Activated CD4-positive, alpha-beta T cell treated with anti-CD3 and anti-CD28 coated beads for 48 hours (primary cell): Measurements from ENCODE around the gene ANKRD10.
"Not testable (repeated sequence)": the region's sequence is repeated elsewhere in the genome, so short reads cannot be mapped to it uniquely, and the experiment has no call there.

Source experiments
- DNase-seq: peaks from one replicate; pipeline ENCODE4 v3.0.0-alpha.2; 2020

The ANKRD10 gene

GRCh38 chr13:110915057-110915873 is at the start of gene ANKRD10:
TSS of gene ANKRD10 (minus strand) at chr13:110915069. CDS start at chr13:110914934, 135 bp downstream.
- peak; percentile 97 for DNase-seq

- DNase-seq = no peak
Measured at GRCh38 chr13:110964229-110965037, 49.6 kb upstream of the ANKRD10 start.

- no peak for DNase-seq
Measured at GRCh38 chr13:110963554-110963970, 48.7 kb upstream of the ANKRD10 start.

DNA sequence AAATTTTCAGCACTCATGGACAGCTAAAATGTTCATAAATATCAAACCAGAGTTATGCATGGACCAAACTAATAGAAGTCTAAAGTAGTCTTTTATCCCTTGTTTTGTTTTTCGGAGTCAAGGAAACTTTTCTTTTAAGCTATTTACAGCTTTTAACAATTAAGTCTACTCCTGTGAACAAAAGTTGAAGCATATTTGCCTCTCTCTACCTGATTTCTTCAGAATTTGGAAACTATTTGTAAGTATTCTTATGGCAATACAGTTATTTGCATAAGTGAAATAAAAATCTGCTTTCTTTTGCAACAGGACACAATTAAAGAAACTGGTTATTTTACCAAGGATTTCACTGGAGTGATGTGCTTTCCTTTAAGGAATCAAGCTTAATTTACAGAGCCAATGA is 47.1 kb upstream of the ANKRD10 start:
- DNase-seq = no peak

DNA sequence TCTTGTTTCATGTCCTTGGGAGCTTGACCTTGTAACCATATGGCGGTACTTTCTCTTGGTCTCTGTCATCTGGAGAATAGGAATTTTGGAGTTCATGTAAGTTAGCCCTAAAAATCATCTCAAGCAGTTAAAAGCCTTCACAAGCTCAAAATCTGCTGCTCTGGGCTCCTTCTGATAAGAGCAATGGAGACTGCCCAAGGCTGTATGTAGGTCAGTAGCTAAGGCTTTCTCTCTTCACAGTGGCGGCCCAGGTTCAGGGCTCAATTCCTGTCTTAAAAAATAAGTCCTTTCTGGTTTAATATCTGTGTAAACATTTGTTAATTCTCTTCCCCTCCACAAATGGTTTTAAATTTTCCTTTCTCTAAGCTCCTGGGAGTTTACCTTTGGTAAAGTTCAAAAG is 45.3 kb upstream of the ANKRD10 start:
- no peak for DNase-seq

GRCh38 chr13:110957931-110958330 is 43.1 kb upstream of the ANKRD10 start:
- DNase-seq = no peak

DNA sequence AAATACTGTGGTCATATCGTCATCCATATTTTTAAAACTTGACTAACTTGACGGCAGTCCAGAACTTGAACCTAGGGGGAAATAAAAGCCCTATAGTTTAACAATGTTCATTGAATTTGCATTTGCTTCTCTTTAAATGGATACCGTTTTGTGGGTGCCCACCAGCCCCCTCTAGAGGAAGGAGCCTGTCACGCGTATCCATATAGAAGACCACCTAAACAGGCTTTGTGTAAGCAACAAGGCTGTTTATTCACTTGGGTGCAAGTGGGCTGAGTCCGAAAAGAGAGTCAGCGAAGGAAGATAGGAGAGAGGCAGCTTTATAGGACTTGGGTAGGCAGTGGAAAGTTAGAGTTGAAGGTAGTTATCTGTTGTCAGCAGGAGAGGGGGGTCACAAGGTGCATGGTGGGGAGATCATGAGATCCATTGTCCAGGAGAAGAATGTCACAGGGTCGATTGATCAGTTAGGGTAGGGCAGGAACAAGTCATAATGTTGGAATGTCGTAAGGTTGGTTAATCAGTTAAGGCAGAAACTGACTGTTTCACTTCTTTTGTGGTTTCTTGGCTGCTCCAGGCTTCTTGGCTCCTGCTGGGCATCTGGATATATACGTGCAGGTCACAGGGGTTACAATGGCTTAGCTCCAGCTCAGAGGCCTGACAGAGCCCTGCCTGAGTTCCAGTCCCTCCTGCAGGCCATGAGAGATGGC is 42.5 kb upstream of the ANKRD10 start:
- no peak for DNase-seq

- DNase-seq = not testable (repeated sequence)
Measured at GRCh38 chr13:110956216-110956615, 41.3 kb upstream of the ANKRD10 start.

DNA sequence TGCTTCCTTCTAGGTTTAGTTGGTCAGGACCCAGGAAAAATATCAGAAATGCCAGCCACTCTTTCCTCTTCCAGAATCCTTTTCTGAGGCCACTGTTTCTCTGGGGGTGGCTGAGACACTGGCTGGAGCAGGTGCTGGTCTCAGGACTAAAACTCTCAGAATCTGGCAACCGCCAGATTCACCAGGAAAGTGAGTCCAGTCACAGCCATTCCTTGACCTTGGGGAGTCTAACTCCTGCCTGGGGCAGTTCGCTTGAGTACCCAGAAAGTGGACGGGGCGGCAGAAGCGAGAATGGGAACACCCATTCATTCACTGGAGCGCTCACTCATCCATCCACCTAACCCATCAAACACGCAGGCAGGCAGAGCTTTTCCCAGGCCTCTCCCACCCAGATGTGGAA is 40.7 kb upstream of the ANKRD10 start:
- DNase-seq = not testable (repeated sequence)

DNA sequence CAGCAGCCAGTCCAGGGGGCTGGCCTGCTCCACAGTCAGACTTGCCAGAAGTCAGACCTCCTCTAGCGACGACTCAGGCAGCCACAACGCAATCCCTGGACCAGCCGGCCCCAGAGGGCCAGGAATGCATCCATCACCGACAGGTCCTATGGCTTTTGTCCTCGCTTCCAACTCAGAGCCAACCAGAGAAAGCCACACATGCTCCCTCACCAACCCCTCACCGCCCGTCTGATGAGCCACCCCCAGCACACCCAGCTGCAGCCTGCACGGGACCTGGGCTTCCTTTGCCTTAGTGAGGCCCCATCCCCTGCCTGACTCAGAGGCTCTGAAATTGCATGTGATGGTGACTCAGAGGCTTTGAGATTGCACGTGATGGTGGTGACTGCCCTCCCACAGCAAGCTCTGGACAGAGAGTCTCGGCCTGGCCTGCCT is 40.2 kb upstream of the ANKRD10 start:
- peak; percentile 69 for DNase-seq

DNA sequence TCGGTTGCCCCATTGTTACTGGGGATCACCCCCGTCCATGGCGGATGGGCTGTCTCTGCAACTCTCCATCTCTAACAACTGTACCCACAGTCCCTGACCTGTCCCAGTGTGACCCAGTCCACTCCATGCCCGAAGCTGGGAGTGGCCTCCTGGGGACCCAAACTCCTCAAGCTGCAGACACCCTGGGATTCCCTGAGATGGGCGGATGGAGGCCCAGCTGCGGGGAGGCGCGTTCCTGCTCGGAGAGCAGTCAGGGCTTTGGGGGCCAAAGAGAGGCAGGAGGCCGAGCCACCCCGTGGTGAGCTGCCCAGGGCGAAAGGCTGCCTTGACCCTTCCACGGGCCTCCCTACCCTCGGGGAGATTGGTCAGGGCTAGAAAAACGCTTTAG is 39.7 kb upstream of the ANKRD10 start:
- not testable (repeated sequence) for DNase-seq

- DNase-seq = no peak
Measured at GRCh38 chr13:110953833-110954532, 39.1 kb upstream of the ANKRD10 start.

- no peak for DNase-seq
Measured at GRCh38 chr13:110953416-110953815, 38.5 kb upstream of the ANKRD10 start.

DNA sequence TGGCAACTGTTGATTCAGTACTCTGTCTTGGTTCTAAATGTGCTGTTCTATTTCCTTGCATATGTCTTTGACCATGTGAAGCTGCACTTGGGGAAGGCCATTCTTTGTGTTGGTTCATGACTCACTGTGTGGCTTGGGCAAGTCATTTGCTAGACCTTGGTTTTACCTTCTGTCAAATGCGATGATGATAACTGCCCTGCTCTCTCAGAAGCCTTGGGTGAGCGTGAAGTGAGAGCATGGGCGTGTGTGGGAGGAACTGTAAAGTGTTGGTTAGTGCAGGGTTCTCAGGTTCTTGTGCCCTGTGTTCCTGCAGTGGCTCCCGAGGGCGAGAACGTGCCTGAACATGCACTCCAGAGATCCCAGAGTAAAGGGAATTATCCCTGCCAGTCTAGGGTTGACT is 37.3 kb upstream of the ANKRD10 start:
- DNase-seq = not testable (repeated sequence)

GRCh38 chr13:110950819-110951570 is 36.1 kb upstream of the ANKRD10 start:
- no peak for DNase-seq

DNA sequence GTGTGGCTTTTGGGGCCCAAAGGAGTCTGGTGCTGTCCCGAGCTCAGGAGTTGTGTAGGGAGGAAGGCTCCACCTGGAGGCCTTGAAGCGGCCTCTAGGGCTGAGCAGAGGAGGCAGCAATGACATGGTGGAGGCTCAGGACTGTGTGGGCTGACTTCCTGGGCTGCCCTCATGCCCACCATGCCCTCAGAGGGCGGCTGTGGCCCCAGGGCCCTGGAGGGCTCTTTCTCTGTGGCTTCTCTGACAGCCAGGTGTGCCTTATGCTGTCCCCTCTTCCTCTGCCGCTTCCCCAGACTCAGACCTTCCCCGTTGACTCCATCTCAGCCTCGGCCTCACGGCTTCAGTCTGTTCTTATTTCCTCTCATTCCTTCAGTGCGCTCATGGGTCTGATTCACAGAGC is 35.5 kb upstream of the ANKRD10 start:
- no peak for DNase-seq

GRCh38 chr13:110949628-110950027 is 34.8 kb upstream of the ANKRD10 start:
- DNase-seq = no peak

GRCh38 chr13:110949116-110949515 is 34.2 kb upstream of the ANKRD10 start:
- no peak for DNase-seq

DNA sequence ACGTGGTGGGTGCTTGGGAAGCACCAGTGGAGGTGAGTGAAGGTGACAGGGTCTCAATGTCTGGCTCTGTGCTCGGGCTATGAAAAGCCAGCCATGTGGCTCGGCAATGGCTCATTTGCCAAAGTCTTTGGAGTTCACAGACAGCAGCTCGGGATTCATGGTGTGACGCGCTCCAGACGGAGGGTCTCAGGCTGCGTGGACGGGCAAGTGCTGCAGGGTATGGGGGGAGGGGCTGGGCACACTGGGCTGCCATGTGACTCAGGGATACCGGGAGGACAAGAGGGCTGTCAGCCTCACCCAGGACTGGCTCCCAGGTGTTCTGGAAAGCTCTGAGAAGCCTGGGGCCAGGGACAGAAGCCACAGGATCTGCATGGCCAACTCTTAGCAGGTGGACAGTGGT is 32.5 kb upstream of the ANKRD10 start:
- not testable (repeated sequence) for DNase-seq

DNA sequence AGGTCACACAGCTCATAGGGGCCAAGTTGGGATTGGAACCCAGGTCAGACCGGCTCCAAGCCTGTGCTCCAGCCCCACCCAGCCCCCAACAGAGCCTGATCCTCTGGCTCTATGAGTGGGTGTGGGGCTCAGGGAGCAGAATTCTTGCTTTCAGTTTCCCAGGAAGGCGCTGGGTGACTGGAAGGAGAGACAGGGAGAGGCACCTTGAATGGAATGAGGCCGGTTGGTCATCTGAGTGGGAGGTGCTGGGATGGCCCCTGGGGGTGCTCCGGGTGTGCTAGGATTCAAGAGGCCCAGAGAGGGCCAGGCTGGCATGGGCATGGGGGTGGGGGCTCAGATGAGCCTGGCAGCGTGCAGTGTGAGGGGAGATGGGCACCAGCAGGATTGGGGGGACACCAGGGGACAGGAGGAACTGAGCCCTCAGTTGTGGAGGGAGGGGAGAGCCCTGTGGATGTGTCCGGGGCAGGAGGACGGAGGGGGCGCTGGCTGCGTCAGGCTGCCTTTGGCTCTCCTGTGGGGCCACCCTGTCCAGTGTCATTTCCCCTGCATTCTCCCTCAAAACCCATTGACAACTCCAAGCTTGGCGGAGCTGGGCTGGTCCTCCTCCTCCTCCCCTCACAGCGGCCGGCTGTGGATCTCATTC is 31.2 kb upstream of the ANKRD10 start:
- DNase-seq = no peak
